CD4-positive, alpha-beta T cell treated with Interferon gamma for 1 hour (primary cell): ENCODE measurements around the gene ELANE.

Experiments
- DNase-seq: peaks from one replicate; pipeline ENCODE4 v3.0.0-alpha.2; 2020

Gene ELANE

GRCh38 chr19:881385-882071 is 29.4 kb downstream of the ELANE start:
- no peak for DNase-seq

- no peak for DNase-seq
These were observed 30.9 kb downstream of the ELANE start for GRCh38 chr19:882871-883497.

- DNase-seq: no peak
These were observed 31.6 kb downstream of the ELANE start for GRCh38 chr19:883661-884211.

GRCh38 chr19:884420-885211 is 32.5 kb downstream of the ELANE start:
- no peak for DNase-seq

- no peak for DNase-seq
These were observed 33.6 kb downstream of the ELANE start for GRCh38 chr19:885536-886224.

GRCh38 chr19:887072-887471 is 35.0 kb downstream of the ELANE start:
- DNase-seq: no peak

GRCh38 chr19:887599-887998 is 35.5 kb downstream of the ELANE start:
- DNase-seq: no peak

- DNase-seq: peak; percentile 69
These were observed 36.7 kb downstream of the ELANE start for GRCh38 chr19:888581-889385.

- DNase-seq: no peak
These were observed 37.7 kb downstream of the ELANE start for GRCh38 chr19:889662-890295.

- DNase-seq: no peak
These were observed 38.7 kb downstream of the ELANE start for GRCh38 chr19:890831-891230.

GRCh38 chr19:891421-892200 is 39.5 kb downstream of the ELANE start:
- DNase-seq: peak; percentile 33

- no peak for DNase-seq
These were observed 40.3 kb downstream of the ELANE start for GRCh38 chr19:892243-892893.

GRCh38 chr19:892894-893689 is 41.0 kb downstream of the ELANE start, which contains the start of the genes MED16 and RNU6-9:
TSS of gene MED16 (minus strand) at chr19:893187. CDS start at chr19:891131, 2,056 bp downstream.
TSS of gene RNU6-9 (plus strand) at chr19:893484.
- DNase-seq: peak; percentile 91

- DNase-seq: no peak
These were observed 44.3 kb downstream of the ELANE start for GRCh38 chr19:896434-896833.

GRCh38 chr19:896999-897398 is 44.9 kb downstream of the ELANE start:
- DNase-seq: no peak

GRCh38 chr19:897442-898039 is 45.4 kb downstream of the ELANE start:
- DNase-seq: no peak

GRCh38 chr19:898663-899062 is 46.6 kb downstream of the ELANE start:
- peak; percentile 58 for DNase-seq

- DNase-seq: no peak
These were observed 47.4 kb downstream of the ELANE start for GRCh38 chr19:899336-900042.
